ENCODE results near the gene CAMTA2.

The CAMTA2 gene

GRCh38 chr17:4969551-4970173, 17.8 kb downstream of the CAMTA2 start:
- DNase-seq, result no peak

GRCh38 chr17:4969047-4969550, 18.4 kb downstream of the CAMTA2 start:
- DNase-seq, result peak in 3 of 51 donors; percentile 4 to 30 (median 29)

GRCh38 chr17:4968486-4969046, 18.9 kb downstream of the CAMTA2 start:
- peak in 16 of 51 donors; percentile 15 to 45 (median 31) for DNase-seq

- DNase-seq, result peak; percentile 89 to 100 (median 96)
These were observed 19.7 kb downstream of the CAMTA2 start, which contains the start of gene SPAG7 for GRCh38 chr17:4967539-4968485. SPAG7 (minus strand) TSS chr17:4967817; CDS start chr17:4967804, 13 bp downstream.

- peak in 48 of 51 donors; percentile 91 to 100 (median 99) for DNase-seq
These were observed 20.5 kb downstream of the CAMTA2 start for GRCh38 chr17:4966844-4967538.

GRCh38 chr17:4965311-4965986, 22.0 kb downstream of the CAMTA2 start:
- DNase-seq, result no peak

- no peak for DNase-seq
These were observed 27.1 kb downstream of the CAMTA2 start for GRCh38 chr17:4960279-4960922.

- no peak for DNase-seq
These were observed 28.1 kb downstream of the CAMTA2 start for GRCh38 chr17:4959261-4959965.

GRCh38 chr17:4958102-4958501, 29.4 kb downstream of the CAMTA2 start:
- DNase-seq, result no peak

- DNase-seq, result no peak
These were observed 30.9 kb downstream of the CAMTA2 start for GRCh38 chr17:4956493-4957061.

GRCh38 chr17:4955091-4955490, 32.4 kb downstream of the CAMTA2 start:
- no peak for DNase-seq

GRCh38 chr17:4953451-4953961, 34.0 kb downstream of the CAMTA2 start:
- DNase-seq, result no peak

GRCh38 chr17:4951486-4951885, 36.0 kb downstream of the CAMTA2 start:
- DNase-seq, result no peak

- no peak for DNase-seq
These were observed 36.7 kb downstream of the CAMTA2 start, which contains the start of gene ENO3 for GRCh38 chr17:4950746-4951204. ENO3 (plus strand) TSS chr17:4951119; CDS start chr17:4951830, 711 bp downstream.

- peak in 2 of 51 donors; percentile 39 to 45 for DNase-seq
These were observed 37.3 kb downstream of the CAMTA2 start for GRCh38 chr17:4950075-4950745.

GRCh38 chr17:4949321-4950074, 38.0 kb downstream of the CAMTA2 start:
- peak in 29 of 51 donors; percentile 18 to 72 (median 51) for DNase-seq

GRCh38 chr17:4948931-4949320, 38.5 kb downstream of the CAMTA2 start:
- peak in 45 of 51 donors; percentile 42 to 86 (median 70) for DNase-seq

Measured in hypothalamus (tissue), 51 donors.